A549 (cell line): ENCODE measurements around the gene MESP2.

Source experiments
- CEBPB ChIP-seq, 2 experiments: fragments of >200 bp in 1 of 2; sonication (Bioruptor Twin) in 1 of 2; formaldehyde crosslinking in 1 of 2; IDR thresholded peaks; 2 replicates each; pipeline ENCODE4 v1.6.1; 2012 to 2016
- JUNB ChIP-seq: fragments of >200 bp; sonication (Bioruptor Twin); formaldehyde crosslinking; IDR thresholded peaks from 2 replicates; pipeline ENCODE4 v1.6.1; 2016
- POLR2A ChIP-seq: IDR thresholded peaks from 2 replicates; pipeline ENCODE4 v1.6.1; 2012; ENCODE audit warnings: mild to moderate bottlenecking, low read length
- RFX5 ChIP-seq: fragments of 450-650 bp; IDR thresholded peaks from 2 replicates; pipeline ENCODE4 v1.7.1; 2014; ENCODE audit warnings: antibody characterized with exemption, mild to moderate bottlenecking, moderate library complexity
- ZNF302 ChIP-seq: fragments of 250-450 bp; sonication (Bioruptor Pico); IDR thresholded peaks from 2 replicates; pipeline ENCODE4 v1.9.0; 2021; ENCODE audit warnings: inconsistent platforms, mild to moderate bottlenecking, moderate library complexity
- TF ChIP-seq, protein P1 (sequence below): fragments of >200 bp; sonication (Bioruptor Twin); formaldehyde crosslinking; IDR thresholded peaks from 3 replicates; pipeline ENCODE4 v1.5.1; 2016
- TF ChIP-seq, protein P2 (sequence below): fragments of 450-650 bp; IDR thresholded peaks from 2 replicates; pipeline ENCODE4 v1.6.1; 2014; ENCODE audit warnings: antibody characterized with exemption

DNA sequence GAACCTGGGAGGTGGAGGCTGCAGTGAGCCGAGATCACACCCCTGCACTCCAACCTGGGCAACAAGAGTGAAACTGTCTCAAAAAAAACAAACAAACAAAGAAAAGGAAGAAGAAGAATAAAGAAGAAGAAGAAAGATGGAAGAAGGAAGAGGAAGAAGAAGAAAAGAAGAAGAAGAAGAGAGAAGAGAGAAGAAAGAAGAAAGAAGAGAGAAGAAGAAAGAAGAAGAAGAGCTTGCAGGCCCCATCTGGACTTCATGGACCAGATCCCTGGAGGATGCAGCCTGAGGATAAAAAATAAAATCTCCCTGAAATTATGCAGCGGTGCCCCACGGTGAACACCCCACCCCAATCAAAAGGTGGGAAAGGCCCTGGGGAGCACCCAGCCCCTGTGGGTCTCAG, 16.3 kb upstream of the MESP2 start:
- TF ChIP-seq, protein P1, sequence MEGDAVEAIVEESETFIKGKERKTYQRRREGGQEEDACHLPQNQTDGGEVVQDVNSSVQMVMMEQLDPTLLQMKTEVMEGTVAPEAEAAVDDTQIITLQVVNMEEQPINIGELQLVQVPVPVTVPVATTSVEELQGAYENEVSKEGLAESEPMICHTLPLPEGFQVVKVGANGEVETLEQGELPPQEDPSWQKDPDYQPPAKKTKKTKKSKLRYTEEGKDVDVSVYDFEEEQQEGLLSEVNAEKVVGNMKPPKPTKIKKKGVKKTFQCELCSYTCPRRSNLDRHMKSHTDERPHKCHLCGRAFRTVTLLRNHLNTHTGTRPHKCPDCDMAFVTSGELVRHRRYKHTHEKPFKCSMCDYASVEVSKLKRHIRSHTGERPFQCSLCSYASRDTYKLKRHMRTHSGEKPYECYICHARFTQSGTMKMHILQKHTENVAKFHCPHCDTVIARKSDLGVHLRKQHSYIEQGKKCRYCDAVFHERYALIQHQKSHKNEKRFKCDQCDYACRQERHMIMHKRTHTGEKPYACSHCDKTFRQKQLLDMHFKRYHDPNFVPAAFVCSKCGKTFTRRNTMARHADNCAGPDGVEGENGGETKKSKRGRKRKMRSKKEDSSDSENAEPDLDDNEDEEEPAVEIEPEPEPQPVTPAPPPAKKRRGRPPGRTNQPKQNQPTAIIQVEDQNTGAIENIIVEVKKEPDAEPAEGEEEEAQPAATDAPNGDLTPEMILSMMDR: no peak
- TF ChIP-seq, protein P2, sequence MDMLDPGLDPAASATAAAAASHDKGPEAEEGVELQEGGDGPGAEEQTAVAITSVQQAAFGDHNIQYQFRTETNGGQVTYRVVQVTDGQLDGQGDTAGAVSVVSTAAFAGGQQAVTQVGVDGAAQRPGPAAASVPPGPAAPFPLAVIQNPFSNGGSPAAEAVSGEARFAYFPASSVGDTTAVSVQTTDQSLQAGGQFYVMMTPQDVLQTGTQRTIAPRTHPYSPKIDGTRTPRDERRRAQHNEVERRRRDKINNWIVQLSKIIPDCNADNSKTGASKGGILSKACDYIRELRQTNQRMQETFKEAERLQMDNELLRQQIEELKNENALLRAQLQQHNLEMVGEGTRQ: no peak
- TF ChIP-seq ZNF302 (CRISPR knock-in tag): no peak
- no peak for TF ChIP-seq CEBPB (IDR thresholded peaks at IDR 0.05)
- TF ChIP-seq POLR2A: no peak
- TF ChIP-seq JUNB: no peak
- TF ChIP-seq RFX5: no peak
